ENCODE data around the gene MAD1L1.

Gene MAD1L1

DNA sequence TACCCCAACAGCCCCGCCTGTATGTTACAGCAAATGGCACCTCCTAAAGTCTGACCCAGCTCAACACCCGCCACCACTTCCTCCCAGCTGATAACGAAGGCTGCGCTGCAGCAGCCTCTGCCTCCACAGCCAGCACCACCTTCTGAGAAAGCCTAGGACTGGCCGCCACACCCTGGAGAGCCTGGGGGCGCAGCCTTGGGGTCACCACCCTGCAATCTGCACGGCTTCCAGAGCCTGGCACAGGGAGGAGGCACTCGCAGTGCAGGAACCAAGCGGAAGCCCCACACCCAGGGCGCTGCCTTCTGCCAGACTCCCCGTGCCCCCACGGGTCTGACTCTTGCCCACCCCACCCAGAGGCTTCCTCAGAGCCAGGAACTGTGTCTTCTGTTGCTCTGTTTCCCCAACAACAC is 112.5 kb downstream of the MAD1L1 start:
- TF ChIP-seq, protein P1, sequence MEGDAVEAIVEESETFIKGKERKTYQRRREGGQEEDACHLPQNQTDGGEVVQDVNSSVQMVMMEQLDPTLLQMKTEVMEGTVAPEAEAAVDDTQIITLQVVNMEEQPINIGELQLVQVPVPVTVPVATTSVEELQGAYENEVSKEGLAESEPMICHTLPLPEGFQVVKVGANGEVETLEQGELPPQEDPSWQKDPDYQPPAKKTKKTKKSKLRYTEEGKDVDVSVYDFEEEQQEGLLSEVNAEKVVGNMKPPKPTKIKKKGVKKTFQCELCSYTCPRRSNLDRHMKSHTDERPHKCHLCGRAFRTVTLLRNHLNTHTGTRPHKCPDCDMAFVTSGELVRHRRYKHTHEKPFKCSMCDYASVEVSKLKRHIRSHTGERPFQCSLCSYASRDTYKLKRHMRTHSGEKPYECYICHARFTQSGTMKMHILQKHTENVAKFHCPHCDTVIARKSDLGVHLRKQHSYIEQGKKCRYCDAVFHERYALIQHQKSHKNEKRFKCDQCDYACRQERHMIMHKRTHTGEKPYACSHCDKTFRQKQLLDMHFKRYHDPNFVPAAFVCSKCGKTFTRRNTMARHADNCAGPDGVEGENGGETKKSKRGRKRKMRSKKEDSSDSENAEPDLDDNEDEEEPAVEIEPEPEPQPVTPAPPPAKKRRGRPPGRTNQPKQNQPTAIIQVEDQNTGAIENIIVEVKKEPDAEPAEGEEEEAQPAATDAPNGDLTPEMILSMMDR (IDR thresholded peaks at IDR 0.05): no peak

DNA sequence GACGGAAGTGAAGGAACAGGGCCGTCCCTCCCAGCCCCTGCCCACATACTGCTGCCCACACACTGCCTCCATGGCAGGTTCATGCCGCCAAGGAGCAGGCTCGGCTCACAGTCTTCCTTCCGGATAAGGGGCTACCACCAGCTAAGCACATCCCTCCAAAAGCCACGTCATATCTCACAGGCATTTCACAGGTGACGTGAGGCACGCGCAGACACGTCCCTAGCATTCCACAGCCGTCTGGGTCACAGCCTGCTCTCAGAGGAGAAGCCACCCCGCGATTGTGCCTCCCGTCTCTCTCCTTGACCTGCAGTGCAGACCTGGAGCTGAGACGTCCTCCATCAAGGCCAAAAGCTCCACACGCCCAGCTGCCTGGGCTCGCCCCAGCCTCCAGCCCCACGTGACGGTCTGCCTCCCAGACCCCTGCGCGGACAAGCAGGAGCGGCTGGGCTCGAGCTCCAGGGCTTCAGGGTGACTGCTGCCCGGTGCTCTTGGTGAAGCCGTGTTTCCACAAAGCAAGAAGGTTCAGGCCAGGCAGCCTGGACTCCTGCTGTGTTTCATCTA is 114.0 kb downstream of the MAD1L1 start:
- TF ChIP-seq, protein P1 (IDR thresholded peaks at IDR 0.05): no peak

DNA sequence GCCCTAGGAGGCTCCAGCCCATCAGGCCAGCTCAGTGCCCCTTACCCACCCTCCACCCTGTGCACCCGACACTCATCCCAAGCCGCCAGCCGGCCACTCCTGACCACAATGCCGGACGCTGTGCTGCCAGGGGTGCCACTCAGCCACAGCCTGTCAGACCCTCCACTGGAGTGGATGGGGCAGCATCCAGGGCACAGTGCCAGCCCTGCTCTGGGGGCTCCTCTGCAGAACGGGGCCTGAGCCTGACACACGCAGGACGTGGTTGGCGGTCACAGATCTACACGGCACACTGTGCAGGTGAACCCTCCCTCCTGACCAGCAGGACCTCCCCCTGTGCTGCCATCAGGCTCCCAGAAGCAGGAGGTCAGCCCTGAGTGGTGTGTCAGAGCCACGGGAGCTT is 114.7 kb downstream of the MAD1L1 start:
- TF ChIP-seq, protein P1 (IDR thresholded peaks at IDR 0.05): no peak

DNA sequence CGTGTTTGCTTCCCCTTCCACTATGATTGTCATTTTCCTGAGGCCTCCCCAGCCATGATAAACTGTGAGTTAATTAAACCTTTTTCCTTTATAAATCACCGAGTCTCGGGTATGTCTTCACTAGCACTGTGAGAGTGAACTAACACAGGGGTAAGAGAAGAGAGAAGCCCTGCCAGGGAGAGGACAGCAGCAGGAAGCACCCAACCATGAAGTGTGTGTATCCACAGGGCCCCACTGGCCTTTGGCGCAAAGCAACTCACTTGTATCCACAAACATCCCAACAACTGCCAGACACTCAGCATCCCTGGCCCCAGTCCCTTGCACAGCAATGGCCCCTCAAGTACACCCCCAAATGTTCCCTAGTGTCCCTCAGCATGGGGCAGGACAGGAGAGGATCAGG is 115.1 kb downstream of the MAD1L1 start:
- TF ChIP-seq, protein P1 (IDR thresholded peaks at IDR 0.05): no peak

DNA sequence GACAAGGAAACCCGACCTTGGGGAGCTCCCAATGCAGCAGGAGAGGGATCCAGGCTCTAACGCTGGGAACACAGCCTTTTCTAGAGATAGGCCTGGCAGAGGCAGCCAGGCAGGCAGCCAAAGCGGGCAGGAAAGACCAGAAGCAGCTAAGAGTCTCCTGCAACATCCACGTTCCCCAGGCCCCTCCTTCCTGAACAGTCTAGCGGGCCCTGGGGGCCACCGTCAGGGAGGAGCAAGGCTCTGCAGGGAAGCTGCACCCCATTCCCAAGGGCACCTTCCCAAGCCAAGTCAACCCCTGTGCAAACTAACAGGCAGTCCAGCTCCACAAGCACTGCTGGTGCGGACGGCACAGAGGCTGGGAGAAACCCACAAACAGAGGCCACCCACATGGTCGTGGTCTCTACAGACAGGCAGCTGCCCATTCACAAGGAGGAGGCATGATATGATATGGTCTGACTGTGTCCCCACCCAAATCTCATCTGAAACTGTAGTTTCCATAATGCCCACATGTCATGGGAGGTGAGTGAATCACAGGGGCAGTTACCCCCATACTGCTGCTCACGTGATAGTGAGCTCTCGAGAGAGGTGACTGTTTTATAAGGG is 115.7 kb downstream of the MAD1L1 start:
- TF ChIP-seq, protein P1 (IDR thresholded peaks at IDR 0.05): no peak

DNA sequence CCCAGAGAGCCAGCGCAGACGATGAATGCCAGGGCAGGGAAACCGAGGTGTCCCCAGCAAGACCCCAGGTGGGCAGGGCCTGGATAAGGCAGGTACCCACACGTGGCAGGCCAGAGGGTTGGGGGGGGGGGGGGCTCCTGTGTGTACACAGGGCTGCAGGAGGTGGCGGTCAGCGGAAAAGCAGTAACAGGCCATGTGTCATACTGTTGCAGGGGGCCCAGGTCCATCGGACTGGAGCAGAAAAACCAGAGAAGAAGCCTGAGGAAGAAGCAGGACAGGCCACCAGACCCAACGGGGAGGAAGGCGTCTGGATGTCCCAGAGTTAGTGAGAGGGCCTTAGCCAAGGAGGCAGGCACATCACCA is 116.3 kb downstream of the MAD1L1 start:
- TF ChIP-seq, protein P1 (IDR thresholded peaks at IDR 0.05): no peak

DNA sequence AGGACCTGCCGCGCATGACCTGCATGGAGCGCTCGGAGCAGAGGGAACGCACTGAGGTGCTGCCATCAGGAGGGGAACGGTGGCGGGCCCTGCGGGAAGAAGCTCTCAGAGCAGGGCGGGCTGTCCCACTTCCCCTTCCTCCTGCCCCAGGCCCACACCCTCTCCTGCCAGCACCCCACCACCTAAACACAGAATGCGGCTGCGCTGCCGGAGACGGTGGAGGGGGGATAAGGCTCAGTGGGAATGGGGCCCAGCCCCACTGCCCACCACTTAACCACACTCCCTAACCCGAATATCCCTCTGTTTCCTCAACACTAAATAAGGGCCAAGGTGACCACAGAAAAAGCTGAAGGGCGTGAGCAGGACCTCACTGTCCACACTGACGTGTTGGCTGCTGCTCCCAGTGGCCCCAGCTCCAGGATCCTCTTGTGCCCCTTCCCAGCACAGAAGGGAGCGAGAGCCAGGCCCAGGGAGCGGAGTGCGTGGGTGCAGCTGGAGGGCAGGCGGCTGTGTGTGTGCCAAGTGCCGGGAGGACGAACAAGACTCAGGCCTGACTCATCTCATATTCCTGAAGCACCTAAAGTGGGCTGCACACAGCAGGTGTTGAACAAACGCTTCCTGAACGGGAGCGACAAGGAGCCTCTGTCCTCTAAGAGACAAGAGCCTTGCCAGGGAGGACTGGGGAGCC is 116.8 kb downstream of the MAD1L1 start:
- TF ChIP-seq, protein P1 (IDR thresholded peaks at IDR 0.05): no peak

Data from LNCAP (cell line).